GM23338 (cell line): Measurements from ENCODE around the gene ABCA1.

Experiments used
- CREB1 ChIP-seq: fragments of 250-450 bp; sonication (Bioruptor Pico); IDR thresholded peaks from 2 replicates; pipeline ENCODE4 v1.5.0; 2020; ENCODE audit warnings: low read depth, mild to moderate bottlenecking, moderate library complexity
- CTCF ChIP-seq, 2 experiments: fragments of 200-600 bp in 1 of 2; sonication (generic) in 1 of 2; conservative IDR thresholded peaks; 2 replicates each; pipeline versions ENCODE4 v1.5.1 to v1.6.1; 2016 to 2017; ENCODE audit warnings: antibody characterized with exemption in 2 of 2, low read depth in 2 of 2, mild to moderate bottlenecking in 2 of 2, moderate library complexity in 1 of 2
- ETS1 ChIP-seq: IDR thresholded peaks from 2 replicates; pipeline ENCODE4 v1.6.1; 2016; ENCODE audit warnings: antibody characterized with exemption
- EZH2 ChIP-seq: fragments of 200-600 bp; sonication (generic); IDR thresholded peaks from one replicate; pipeline ENCODE4 v1.8.0; 2017; ENCODE audit warnings: antibody characterized with exemption, mild to moderate bottlenecking, low read depth; ENCODE audit not compliant: unreplicated experiment
- EZH2phosphoT487 ChIP-seq: fragments of 200-600 bp; sonication (generic); IDR thresholded peaks from one replicate; pipeline ENCODE4 v1.8.1; 2018; ENCODE audit warnings: antibody characterized with exemption; ENCODE audit not compliant: unreplicated experiment
- POLR2AphosphoS5 ChIP-seq: IDR thresholded peaks from 2 replicates; pipeline ENCODE4 v1.6.1; 2016; ENCODE audit warnings: antibody characterized with exemption, low read depth
- REST ChIP-seq: IDR thresholded peaks from one replicate; pipeline ENCODE4 v1.6.1; 2018; ENCODE audit warnings: antibody characterized with exemption; ENCODE audit not compliant: unreplicated experiment
- STAT1 ChIP-seq: IDR thresholded peaks from one replicate; pipeline ENCODE4 v1.6.1; 2016; ENCODE audit warnings: antibody characterized with exemption; ENCODE audit not compliant: unreplicated experiment
- ZNF114 ChIP-seq: fragments of 250-450 bp; sonication (Bioruptor Pico); IDR thresholded peaks from 2 replicates; pipeline ENCODE4 v1.5.0; 2020; ENCODE audit warnings: mild to moderate bottlenecking, moderate library complexity

GRCh38 chr9:104876587-104876986 is 51.4 kb downstream of the ABCA1 start:
- TF ChIP-seq CTCF (conservative IDR thresholded peaks at IDR 0.05; ENCODE audit: low read depth in 2 of 2) (no peak), EZH2 (no peak), ETS1 (no peak), CREB1 (no peak), REST (no peak), POLR2AphosphoS5 (no peak), STAT1 (no peak), ZNF114 (CRISPR knock-in tag) (no peak), EZH2phosphoT487 (no peak)
